Endothelial cell of umbilical vein (primary cell): ENCODE results near the gene ATP1A3. TPM values are rescaled to one million over a fixed set of nuclear protein-coding genes. Genes with fewer than 3 reads are reported as not detected.

Source experiments
- BruUV-seq: library from RNA; stranded (reverse); fragments of 400-500 nt; replicated peaks from 2 replicates; lab custom pipeline; 2021; lab: Mats Ljungman, UMichigan
- CTCF ChIA-PET: fragments of 300-600, 350-600 bp; sonication (Branson Sonifier 250); formaldehyde crosslinking; loops from one replicate; lab custom pipeline; 2021; ENCODE audit warnings: antibody characterized with exemption, inconsistent platforms; lab: Charles Lee
- POLR2A ChIA-PET: fragments of 300-600, 350-600 bp; sonication (Branson Sonifier 250); formaldehyde crosslinking; loops from one replicate; lab custom pipeline; 2021; ENCODE audit warnings: antibody characterized with exemption, inconsistent platforms; lab: Charles Lee
- DNase-seq: peaks from one replicate; pipeline ENCODE4 v3.0.0-alpha.2; 2011; ENCODE audit warnings: low read depth, low spot score
- FAIRE-seq: peaks from 2 replicates; lab custom pipeline; 2011; peaks lifted over from hg19 to GRCh38; lab: Jason Lieb, UNC
- H2AFZ ChIP-seq: 2 replicates; pipeline ENCODE4 v1.6.0; 2012; ENCODE audit warnings: low read depth, low read length, control low read depth, inconsistent platforms
- H3K27ac ChIP-seq: 2 replicates; pipeline ENCODE4 v1.5.1; 2011; ENCODE audit warnings: low read depth, mild to moderate bottlenecking, control low read depth, low read length, moderate library complexity; ENCODE audit not compliant: insufficient read depth
- H3K27me3 ChIP-seq, 2 experiments: 2 replicates each; pipeline versions ENCODE4 v1.6.0 to v1.6.1; 2011; ENCODE audit warnings: low read length in 2 of 2, mixed read lengths in 1 of 2; ENCODE audit not compliant: control insufficient read depth in 2 of 2, insufficient read depth in 2 of 2
- H3K36me3 ChIP-seq, 2 experiments: 2 replicates in 1 of 2; 3 replicates in 1 of 2; pipeline ENCODE4 v1.5.1; 2011; ENCODE audit warnings: low read length in 2 of 2, mild to moderate bottlenecking in 1 of 2, moderate library complexity in 1 of 2; ENCODE audit not compliant: control insufficient read depth in 2 of 2, insufficient read depth in 2 of 2; ENCODE audit errors: extremely low read depth in 1 of 2
- H3K4me1 ChIP-seq: 3 replicates; pipeline ENCODE4 v1.5.1; 2011; ENCODE audit warnings: mild to moderate bottlenecking, low read length; ENCODE audit not compliant: control insufficient read depth, insufficient read depth; ENCODE audit errors: extremely low read depth
- H3K4me2 ChIP-seq: 2 replicates; pipeline ENCODE4 v1.6.1; 2011; ENCODE audit warnings: low read length, control low read depth, mixed read lengths; ENCODE audit not compliant: insufficient read depth
- H3K4me3 ChIP-seq, 3 experiments: fragments of 200-600 bp in 1 of 3; sonication (generic), shearing (Covaris generic) in 1 of 3; replicated peaks in 1 of 3; 2 replicates each; pipeline ENCODE4 v1.5.1; 2011 to 2016; ENCODE audit warnings: control low read depth in 3 of 3, low read length in 3 of 3, mild to moderate bottlenecking in 2 of 3, inconsistent platforms in 1 of 3, low read depth in 1 of 3, moderate library complexity in 1 of 3; ENCODE audit not compliant: insufficient read depth in 1 of 3
- H3K79me2 ChIP-seq: 2 replicates; pipeline ENCODE4 v1.6.0; 2012; ENCODE audit warnings: low read length, inconsistent platforms; ENCODE audit not compliant: control insufficient read depth, insufficient read depth
- H3K9ac ChIP-seq: replicated peaks from 2 replicates; pipeline ENCODE3; 2011; ENCODE audit warnings: low read length, control low read depth; ENCODE audit not compliant: insufficient read depth; ENCODE audit errors: extremely low read depth
- H3K9me1 ChIP-seq: replicated peaks from 3 replicates; pipeline ENCODE4 v1.6.0; 2011; ENCODE audit warnings: mild to moderate bottlenecking, low read length; ENCODE audit not compliant: control insufficient read depth, insufficient read depth; ENCODE audit errors: extremely low read depth
- H3K9me3 ChIP-seq: replicated peaks from 2 replicates; pipeline ENCODE4 v1.5.1; 2012; ENCODE audit warnings: low read length, inconsistent platforms; ENCODE audit not compliant: control insufficient read depth, insufficient read depth
- H4K20me1 ChIP-seq: replicated peaks from 2 replicates; pipeline ENCODE3; 2011; ENCODE audit warnings: mild to moderate bottlenecking, low read length; ENCODE audit not compliant: control insufficient read depth, insufficient read depth; ENCODE audit errors: extremely low read depth
- FOS ChIP-seq: IDR thresholded peaks from 2 replicates; pipeline ENCODE4 v1.6.1; 2011; ENCODE audit warnings: mild to moderate bottlenecking, low read length, moderate library complexity, borderline replicate concordance; ENCODE audit not compliant: insufficient read depth
- GATA2 ChIP-seq: IDR thresholded peaks from 2 replicates; pipeline ENCODE4 v1.7.0; 2011; ENCODE audit warnings: low read depth, mild to moderate bottlenecking, moderate library complexity, mixed read lengths, low read length; ENCODE audit not compliant: insufficient read length, insufficient read depth
- JUN ChIP-seq: IDR thresholded peaks from 2 replicates; pipeline ENCODE4 v1.6.1; 2011; ENCODE audit warnings: borderline replicate concordance, low read depth; ENCODE audit not compliant: insufficient read length, insufficient read depth
- MAX ChIP-seq: IDR thresholded peaks from 2 replicates; pipeline ENCODE4 v1.6.1; 2011; ENCODE audit not compliant: insufficient read depth, insufficient read length
- MYC ChIP-seq: IDR thresholded peaks from one replicate; pipeline ENCODE4 v1.6.1; 2011; ENCODE audit warnings: mild to moderate bottlenecking, low read depth, low read length
- POLR2A ChIP-seq: IDR thresholded peaks from 2 replicates; pipeline ENCODE4 v1.6.1; 2012; ENCODE audit warnings: low read depth, mild to moderate bottlenecking, control low read depth, low read length
- POLR2AphosphoS5 ChIP-seq: IDR thresholded peaks from 2 replicates; pipeline ENCODE4 v1.6.1; 2012; ENCODE audit warnings: low read depth, mild to moderate bottlenecking, control low read depth, low read length, moderate library complexity; ENCODE audit not compliant: insufficient read depth
- dilution Hi-C: fragments of 300-500 bp; cut with MboI; formaldehyde crosslinking; loops from one replicate; pipeline ENCODE4 v1.15.0; 2019; ENCODE audit warnings: low sequenced_read_pairs; ENCODE audit not compliant: extremely low pct_ligation_motif_present
- intact Hi-C: fragments of 100-400 bp; cut with micrococcal nuclease; formaldehyde crosslinking; loops from one replicate; pipeline ENCODE4 v1.10.0; 2022
- polyA plus RNA-seq, 4 experiments: library from polyadenylated mRNA; depleted of rRNA in 3 of 4; stranded (reverse) in 3 of 4; unstranded in 1 of 4; fragments of >200 nt; gene quantifications; 2 replicates each; pipeline versions ENCODE4 v1.2.1 to v1.2.3, GENCODE V29; 2011 to 2012; ENCODE audit warnings: missing spikeins in 1 of 4
- total RNA-seq: library from RNA; stranded (reverse); gene quantifications from 2 replicates; pipeline ENCODE4 v1.2.3, GENCODE V29; 2021

ATP1A3 gene
- total and polyA plus RNA-seq, 2 donors (not counting 3 experiments of a cell fraction or from before 2014, with no cell fraction given): 0.40 TPM; not detected in 1

DNA sequence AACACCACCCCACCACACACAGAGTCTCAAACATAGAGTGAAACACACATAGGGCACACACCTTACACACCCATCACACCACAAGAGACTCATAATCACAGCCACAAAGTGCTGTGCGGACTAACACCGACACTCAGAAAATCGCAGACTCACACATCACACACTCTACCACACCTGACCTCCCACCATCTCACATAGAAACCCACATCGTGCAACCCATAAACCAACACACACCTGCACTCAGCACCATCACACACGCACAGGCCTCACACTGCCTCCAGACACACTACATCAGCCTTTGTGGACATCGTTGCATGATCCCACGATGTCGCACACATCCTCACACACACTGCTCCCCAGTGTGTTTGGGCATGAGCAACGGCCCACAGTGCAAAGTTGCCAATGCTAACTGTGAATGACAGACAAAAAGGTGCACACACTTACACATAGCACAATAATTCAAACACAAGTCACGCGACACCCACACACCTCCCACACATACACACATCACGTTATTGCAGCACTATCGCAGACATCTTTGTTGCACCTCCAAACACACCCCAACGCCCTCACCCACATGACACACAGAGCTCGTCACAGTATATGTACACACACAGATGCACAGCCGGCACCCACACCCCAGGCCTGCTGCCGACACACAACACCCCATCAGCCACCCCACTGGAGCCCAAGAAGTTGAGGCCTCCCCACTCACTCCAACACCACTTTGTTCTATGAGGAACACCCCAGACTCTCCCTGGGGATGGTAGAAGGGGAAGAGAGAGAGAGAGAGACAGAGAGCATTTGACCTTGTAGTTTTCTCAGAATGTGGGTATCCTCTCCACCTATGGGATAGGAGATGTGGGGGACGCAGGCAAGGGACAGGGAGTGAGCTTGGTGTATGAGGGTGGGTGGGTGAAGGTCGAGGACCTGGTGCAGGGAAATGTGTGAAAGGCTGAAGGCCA lies 1.2 kb upstream of the ATP1A3 start:
- no TSS peak for BruUV-seq
- Histone ChIP-seq H3K9me1 (no peaks in the 10 kb centered on the region), H3K4me1 (no peaks in the 10 kb centered on the region), H3K4me2 (no peak overlapping the region), H2AFZ (no peak overlapping the region), H3K27ac (no peak overlapping the region), H4K20me1 (no peaks in the 10 kb centered on the region), H3K27me3 (peaks cover 16 to 30% of the 10 kb centered on the region in 2 experiments), H3K9ac (no peak overlapping the region), H3K36me3 (no peaks in the 10 kb centered on the region), H3K4me3 (no peak overlapping the region), H3K79me2 (no peaks in the 10 kb centered on the region), H3K9me3 (no peaks in the 10 kb centered on the region)
- FAIRE-seq: no peak
- TF ChIP-seq JUN: no peak
- TF ChIP-seq POLR2AphosphoS5: no peak
- no peak for TF ChIP-seq FOS
- no peak for TF ChIP-seq POLR2A
- TF ChIP-seq GATA2: no peak
- TF ChIP-seq MAX: no peak
- TF ChIP-seq MYC: no peak
- dilution Hi-C loops (no loop called here), intact Hi-C loops (no loop called here)
- ChIA-PET CTCF (no interaction called here), POLR2A (no interaction called here)
- DNase-seq: no peak
